H1 (cell line): ENCODE measurements around the gene TBX21. TPM values are rescaled to one million over a fixed set of nuclear protein-coding genes. Genes with fewer than 3 reads are reported as not detected.
A peak's percentile ranks its signal among the peaks of the same experiment; 100 is the strongest.

ENCODE experiments used
- CTCF ChIA-PET: fragments of 300-600 bp; sonication (Branson Sonifier 250); formaldehyde crosslinking; loops from one replicate; lab custom pipeline; 2021; ENCODE audit not compliant: partially characterized antibody; lab: Charles Lee
- POLR2A ChIA-PET: fragments of 300-600 bp; sonication (Branson Sonifier 250); formaldehyde crosslinking; loops from one replicate; lab custom pipeline; 2021; ENCODE audit warnings: inconsistent platforms; ENCODE audit not compliant: partially characterized antibody; lab: Charles Lee
- DNase-seq, 2 experiments: peaks; one replicate each; pipeline versions ENCODE4 v3.0.0 to v3.0.0-alpha.2; 2010 to 2022; ENCODE audit warnings: low spot score in 2 of 2, low read depth in 1 of 2, mixed read lengths in 1 of 2
- FAIRE-seq: peaks from 2 replicates; lab custom pipeline; 2011; peaks lifted over from hg19 to GRCh38; lab: Jason Lieb, UNC
- H2AFZ ChIP-seq: 2 replicates; pipeline ENCODE4 v1.8.1; 2012; ENCODE audit warnings: low read length, inconsistent platforms
- H2AK5ac ChIP-seq: 2 replicates; pipeline ENCODE4 v1.6.1; 2013; ENCODE audit warnings: low read depth, low read length
- H2BK120ac ChIP-seq: replicated peaks from 2 replicates; pipeline ENCODE3; 2013; ENCODE audit warnings: low read depth, low read length, inconsistent platforms
- H2BK12ac ChIP-seq: 2 replicates; pipeline ENCODE4 v1.6.1; 2013; ENCODE audit warnings: low read depth, low read length
- H2BK15ac ChIP-seq: 2 replicates; pipeline ENCODE4 v1.6.1; 2013; ENCODE audit warnings: low read length
- H2BK20ac ChIP-seq: 2 replicates; pipeline ENCODE4 v1.6.1; 2013; ENCODE audit warnings: low read length
- H2BK5ac ChIP-seq: 2 replicates; pipeline ENCODE4 v1.6.1; 2013; ENCODE audit warnings: low read depth, low read length
- H3K14ac ChIP-seq: 2 replicates; pipeline ENCODE4 v1.6.1; 2013; ENCODE audit warnings: inconsistent platforms; ENCODE audit not compliant: insufficient read length
- H3K18ac ChIP-seq: 2 replicates; pipeline ENCODE4 v1.6.1; 2013; ENCODE audit warnings: low read length; ENCODE audit errors: extremely low read depth
- H3K23ac ChIP-seq: 2 replicates; pipeline ENCODE4 v1.6.1; 2013; ENCODE audit warnings: inconsistent platforms; ENCODE audit not compliant: insufficient read length
- H3K23me2 ChIP-seq: 2 replicates; pipeline ENCODE4 v1.6.1; 2013; ENCODE audit warnings: low read depth, low read length
- H3K27ac ChIP-seq: 2 replicates; pipeline ENCODE4 v1.6.1; 2011; ENCODE audit warnings: low read depth, low read length, inconsistent platforms
- H3K27me3 ChIP-seq, 4 experiments: replicated peaks in 1 of 4; 1 replicate in 1 of 4; 2 replicates in 3 of 4; pipeline versions ENCODE4 v1.6.1 to v1.8.1; 2011 to 2013; ENCODE audit warnings: low read length in 3 of 4, mild to moderate bottlenecking in 3 of 4, inconsistent platforms in 2 of 4, mixed read lengths in 2 of 4, moderate library complexity in 1 of 4; ENCODE audit not compliant: control insufficient read depth in 3 of 4, insufficient read depth in 3 of 4; ENCODE audit errors: extremely low read depth in 1 of 4
- H3K36me3 ChIP-seq, 4 experiments: 2 replicates each; pipeline versions ENCODE4 v1.6.1 to v1.8.1; 2011 to 2013; ENCODE audit warnings: mild to moderate bottlenecking in 4 of 4, low read length in 3 of 4, moderate library complexity in 2 of 4, control low read depth in 1 of 4, inconsistent platforms in 1 of 4; ENCODE audit not compliant: insufficient read depth in 4 of 4, control insufficient read depth in 2 of 4
- H3K4ac ChIP-seq: replicated peaks from 2 replicates; pipeline ENCODE3; 2013; ENCODE audit warnings: low read length, low read depth, mixed read lengths, inconsistent platforms; ENCODE audit not compliant: insufficient read length
- H3K4me1 ChIP-seq, 4 experiments: replicated peaks in 1 of 4; 1 replicate in 1 of 4; 2 replicates in 3 of 4; pipeline versions ENCODE4 v1.6.1 to v1.8.1; 2011 to 2013; ENCODE audit warnings: low read length in 3 of 4, inconsistent platforms in 2 of 4, mixed read lengths in 1 of 4; ENCODE audit not compliant: insufficient read depth in 4 of 4, control insufficient read depth in 3 of 4
- H3K4me2 ChIP-seq, 2 experiments: 2 replicates each; pipeline versions ENCODE4 v1.6.1 to v1.8.1; 2011 to 2013; ENCODE audit warnings: low read depth in 2 of 2, low read length in 2 of 2, control low read depth in 1 of 2, inconsistent platforms in 1 of 2, mild to moderate bottlenecking in 1 of 2; ENCODE audit not compliant: insufficient read depth in 1 of 2
- H3K4me3 ChIP-seq, 4 experiments: fragments of 200-600, 300-600 bp in 1 of 4; sonication (generic), shearing (Covaris generic), sonication (Bioruptor Twin) in 1 of 4; 2 replicates each; pipeline versions ENCODE4 v1.5.1 to v1.8.1; 2011 to 2016; ENCODE audit warnings: low read length in 4 of 4, low read depth in 3 of 4, control low read depth in 2 of 4, inconsistent platforms in 2 of 4, mild to moderate bottlenecking in 2 of 4, mixed read lengths in 1 of 4, moderate library complexity in 1 of 4; ENCODE audit not compliant: insufficient read depth in 2 of 4; ENCODE audit errors: extremely low read depth in 1 of 4
- H3K56ac ChIP-seq: replicated peaks from 2 replicates; pipeline ENCODE3; 2013; ENCODE audit warnings: low read depth, mild to moderate bottlenecking, mixed read lengths, low read length, inconsistent platforms; ENCODE audit not compliant: insufficient read length
- H3K79me1 ChIP-seq: 2 replicates; pipeline ENCODE4 v1.6.1; 2013; ENCODE audit warnings: low read depth, low read length, control low read depth
- H3K79me2 ChIP-seq, 2 experiments: 2 replicates each; pipeline versions ENCODE4 v1.6.1 to v1.8.1; 2012 to 2013; ENCODE audit warnings: low read length in 2 of 2, mild to moderate bottlenecking in 2 of 2, inconsistent platforms in 1 of 2; ENCODE audit not compliant: insufficient read depth in 2 of 2, control insufficient read depth in 1 of 2
- H3K9ac ChIP-seq, 4 experiments: replicated peaks in 1 of 4; 1 replicate in 1 of 4; 2 replicates in 3 of 4; pipeline versions ENCODE4 v1.6.1 to v1.8.1; 2011 to 2013; ENCODE audit warnings: low read depth in 3 of 4, low read length in 3 of 4, control low read depth in 2 of 4, mild to moderate bottlenecking in 2 of 4, moderate library complexity in 2 of 4, inconsistent platforms in 1 of 4; ENCODE audit errors: extremely low read depth in 1 of 4
- H3K9me3 ChIP-seq, 2 experiments: 2 replicates each; pipeline versions ENCODE4 v1.6.1 to v1.8.1; 2012 to 2013; ENCODE audit warnings: mild to moderate bottlenecking in 2 of 2, moderate library complexity in 2 of 2, control low read depth in 1 of 2, inconsistent platforms in 1 of 2, low read depth in 1 of 2, low read length in 1 of 2, mixed read lengths in 1 of 2; ENCODE audit not compliant: insufficient read depth in 2 of 2
- H4K20me1 ChIP-seq, 2 experiments: replicated peaks in 1 of 2; 2 replicates each; pipeline versions ENCODE3 to v1.8.1; 2011 to 2013; ENCODE audit warnings: inconsistent platforms in 2 of 2, low read length in 2 of 2, mild to moderate bottlenecking in 1 of 2; ENCODE audit not compliant: insufficient read depth in 2 of 2, control insufficient read depth in 1 of 2
- H4K5ac ChIP-seq: 2 replicates; pipeline ENCODE4 v1.6.1; 2013; ENCODE audit warnings: low read length, low read depth, mixed read lengths, inconsistent platforms; ENCODE audit not compliant: insufficient read length
- H4K8ac ChIP-seq: 2 replicates; pipeline ENCODE4 v1.8.0; 2013; ENCODE audit warnings: mild to moderate bottlenecking, moderate library complexity, low read length, inconsistent platforms; ENCODE audit not compliant: insufficient read depth; ENCODE audit errors: extremely low read depth
- H4K91ac ChIP-seq: replicated peaks from 2 replicates; pipeline ENCODE3; 2013; ENCODE audit warnings: low read length, mixed read lengths, inconsistent platforms; ENCODE audit not compliant: insufficient read length
- MAX ChIP-seq: IDR thresholded peaks from 2 replicates; pipeline ENCODE4 v1.6.1; 2012; ENCODE audit warnings: inconsistent platforms
- TBP ChIP-seq: IDR thresholded peaks from 2 replicates; pipeline ENCODE4 v1.6.1; 2011; ENCODE audit warnings: low read depth, low read length, improper control_type of control experiment
- polyA plus RNA-seq, 7 experiments: library from polyadenylated mRNA; depleted of rRNA in 3 of 7; stranded (reverse) in 5 of 7; unstranded in 2 of 7; fragments of >200 nt in 5 of 7; fragments of 200-250 nt in 2 of 7; gene quantifications; 1 replicate in 5 of 7; 2 replicates in 1 of 7; 4 replicates in 1 of 7; pipeline versions ENCODE4 v1.2.1 to v1.2.3, GENCODE V29; 2011 to 2013; ENCODE audit warnings: missing spikeins in 2 of 7, mixed read lengths in 2 of 7
- total RNA-seq: library from RNA; stranded (reverse); fragmentation: NEBNext Ultra II Directional; extraction: Animal tissue kit (Norgen Biotek cat#: 25700); gene quantifications from 2 replicates; pipeline ENCODE4 v1.2.1, GENCODE V29; 2021

The TBX21 gene
- total and polyA plus RNA-seq, 2 of the 8 experiments (the other 6 are each of a cell fraction or from before 2014, with no cell fraction given): not detected

DNA sequence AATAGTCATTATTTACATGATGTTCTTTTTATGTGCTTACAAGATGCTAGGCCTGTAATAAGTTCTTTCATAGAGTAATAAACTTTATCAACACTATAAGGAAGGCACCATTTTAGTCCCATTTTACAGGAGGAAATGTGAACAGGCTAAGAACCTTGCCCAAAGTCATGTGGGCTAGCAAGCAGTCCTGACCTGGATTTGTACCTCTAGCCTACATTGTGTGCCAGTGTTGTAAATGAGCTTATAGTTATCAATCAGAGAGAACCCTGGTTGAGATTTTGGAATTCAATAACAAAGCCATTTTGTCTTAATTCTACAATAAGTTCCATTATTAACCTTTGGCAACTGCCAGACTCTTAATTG lies 45.7 kb upstream of the TBX21 start:
- Histone ChIP-seq H3K18ac (no peak overlapping the region), H2BK20ac (no peak overlapping the region), H3K36me3 (peaks cover 8 to 33% (median 15%) of the 10 kb centered on the region in 4 experiments), H4K20me1 (no peaks in the 10 kb centered on the region), H3K27me3 (no peaks in the 10 kb centered on the region), H2AFZ (no peak overlapping the region), H2BK5ac (no peak overlapping the region), H3K79me1 (no peaks in the 10 kb centered on the region), H3K9me3 (no peaks in the 10 kb centered on the region), H4K8ac (no peak overlapping the region), H4K5ac (no peak overlapping the region), H2BK12ac (no peak overlapping the region), H2BK15ac (no peak overlapping the region), H3K23ac (no peak overlapping the region), H3K14ac (no peak overlapping the region), H3K4me3 (no peak overlapping the region), H3K79me2 (no peaks in the 10 kb centered on the region; a peak in 1 of 4 replicates)
- DNase-seq (no peak), FAIRE-seq (no peak)
- CTCF ChIA-PET: interaction anchor here (0.6 to 4.5 kb wide), 13 partner anchors 9 to 806 kb away, joined by 3 to 36 read pairs (median 4); partner anchors contain the start of gene TBX21
- TF ChIP-seq MAX (no peak), TBP (peak; percentile 8; the same call in 1 of the 2 replicates)
- TF ChIP-seq, all 59 proteins: peak for 1
- no peak overlapping the region for H2BK120ac ChIP-seq
- H3K4me2 ChIP-seq: peak overlapping the region in 1 of 2 experiments; percentile 1; a peak in 1 of 4 replicates
- POLR2A ChIA-PET: interaction anchor here (1.3 to 46.3 kb wide), 7 partner anchors 5 to 174 kb away, joined by 3 to 1575 read pairs (median 6); partner anchors contain the start of genes KPNB1 and TBKBP1
- no peak overlapping the region for H3K9ac ChIP-seq
- H3K4ac ChIP-seq: no peak overlapping the region
- H2AK5ac ChIP-seq: no peak overlapping the region
- peaks cover 7 to 12% (median 9%) of the 10 kb centered on the region in 4 experiments for H3K4me1 ChIP-seq
- H3K56ac ChIP-seq: no peak overlapping the region
- no peaks in the 10 kb centered on the region for H3K23me2 ChIP-seq
- no peak overlapping the region for H3K27ac ChIP-seq
- no peak overlapping the region for H4K91ac ChIP-seq
